ENCODE measurements around the gene GPI. TPM values are rescaled to one million over a fixed set of nuclear protein-coding genes. Genes with fewer than 3 reads are reported as not detected.

The GPI gene
- total and polyA plus RNA-seq, 9 of the 15 experiments (the other 6 are each of a cell fraction or from before 2014, with no cell fraction given): 88.3 to 358 (median 122) TPM

GRCh38 chr19:34428549-34429285, 63.7 kb downstream of the GPI start (continued):
- peak; percentile 59; a peak in 2 of 4 replicates for TF ChIP-seq MNT (conservative IDR thresholded peaks at IDR 0.05)
- TF ChIP-seq YBX1 (IDR thresholded peaks at IDR 0.05): no peak
- TF ChIP-seq STAT6 (CRISPR knock-in tag; IDR thresholded peaks at IDR 0.05): 0 out of 2 replicates have a peak, but pooled peaks have one; percentile 28
- peak; percentile 11 for TF ChIP-seq RBM22 (IDR thresholded peaks at IDR 0.05; ENCODE audit: low read depth, low read length, poor library complexity, severe bottlenecking)
- TF ChIP-seq ARID3A (IDR thresholded peaks at IDR 0.05; ENCODE audit: borderline replicate concordance, low read depth, low read length): no peak
- peak in 1 of 3 experiments; percentile 84; a peak in 2 of 6 replicates for TF ChIP-seq ZBTB11 (CRISPR knock-in tag; IDR thresholded peaks at IDR 0.05)
- no peak for TF ChIP-seq TRIM28 (IDR thresholded peaks at IDR 0.05)
- no peak for TF ChIP-seq POU5F1 (IDR thresholded peaks at IDR 0.05; ENCODE audit: borderline replicate concordance, low read depth, low read length, partially characterized antibody)
- TF ChIP-seq ZNF561 (CRISPR knock-in tag; conservative IDR thresholded peaks at IDR 0.05): no peak
- no peak for TF ChIP-seq ATF2 (CRISPR knock-in tag; IDR thresholded peaks at IDR 0.05)
- TF ChIP-seq ZNF143 (CRISPR knock-in tag; IDR thresholded peaks at IDR 0.05): no peak
- peak; percentile 48 for TF ChIP-seq SAP30 (IDR thresholded peaks at IDR 0.05; ENCODE audit: borderline replicate concordance, insufficient read depth, low read depth, low read length, poor library complexity, severe bottlenecking)
- no peak for TF ChIP-seq CEBPG (CRISPR knock-in tag; IDR thresholded peaks at IDR 0.05)
- peak in 1 of 2 experiments; percentile 46; a peak in 2 of 4 replicates for TF ChIP-seq CEBPG (tag; conservative IDR thresholded peaks at IDR 0.05 in 1 of 2, IDR thresholded peaks at IDR 0.05 in 1 of 2)

Data from K562 (cell line).